GM12872 (cell line): ENCODE data around the gene KCNMA1.

Source experiments
- TF ChIP-seq, protein P1 (sequence below): IDR thresholded peaks from 3 replicates; pipeline ENCODE4 v1.5.1; 2011; ENCODE audit warnings: low read depth, mild to moderate bottlenecking, low read length, moderate library complexity; ENCODE audit not compliant: insufficient read depth

KCNMA1 gene

DNA sequence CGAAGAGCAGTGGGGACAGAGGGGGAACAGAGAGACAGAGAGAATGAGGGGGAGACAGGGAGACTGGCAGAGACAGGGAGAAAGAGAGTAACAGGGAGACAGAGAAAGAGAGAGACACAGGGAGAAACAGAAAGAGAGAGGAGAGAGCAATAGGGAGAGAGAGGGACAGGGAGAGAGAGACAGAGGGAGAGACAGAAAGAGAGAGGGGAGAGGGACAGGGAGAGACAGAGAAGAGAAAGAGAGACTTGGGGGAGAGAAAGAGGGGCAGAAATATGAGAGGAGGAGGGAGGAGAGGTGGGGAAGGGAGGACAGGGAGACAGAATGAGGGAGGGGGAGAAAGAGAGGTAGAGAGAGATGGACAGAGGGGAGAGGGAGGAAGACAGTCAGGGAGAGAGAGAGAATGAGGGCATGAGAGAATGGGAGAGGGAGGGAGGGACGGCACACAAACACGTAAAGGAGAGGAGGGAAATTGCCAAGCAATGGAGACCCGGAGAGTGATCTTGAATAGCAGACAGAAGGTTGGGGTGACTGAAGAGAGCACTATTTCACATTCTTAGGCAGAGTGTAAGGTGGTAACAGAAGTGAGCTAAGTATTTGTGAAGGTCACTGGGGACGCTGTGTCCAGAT is 33.3 kb upstream of the KCNMA1 start:
- TF ChIP-seq, protein P1, sequence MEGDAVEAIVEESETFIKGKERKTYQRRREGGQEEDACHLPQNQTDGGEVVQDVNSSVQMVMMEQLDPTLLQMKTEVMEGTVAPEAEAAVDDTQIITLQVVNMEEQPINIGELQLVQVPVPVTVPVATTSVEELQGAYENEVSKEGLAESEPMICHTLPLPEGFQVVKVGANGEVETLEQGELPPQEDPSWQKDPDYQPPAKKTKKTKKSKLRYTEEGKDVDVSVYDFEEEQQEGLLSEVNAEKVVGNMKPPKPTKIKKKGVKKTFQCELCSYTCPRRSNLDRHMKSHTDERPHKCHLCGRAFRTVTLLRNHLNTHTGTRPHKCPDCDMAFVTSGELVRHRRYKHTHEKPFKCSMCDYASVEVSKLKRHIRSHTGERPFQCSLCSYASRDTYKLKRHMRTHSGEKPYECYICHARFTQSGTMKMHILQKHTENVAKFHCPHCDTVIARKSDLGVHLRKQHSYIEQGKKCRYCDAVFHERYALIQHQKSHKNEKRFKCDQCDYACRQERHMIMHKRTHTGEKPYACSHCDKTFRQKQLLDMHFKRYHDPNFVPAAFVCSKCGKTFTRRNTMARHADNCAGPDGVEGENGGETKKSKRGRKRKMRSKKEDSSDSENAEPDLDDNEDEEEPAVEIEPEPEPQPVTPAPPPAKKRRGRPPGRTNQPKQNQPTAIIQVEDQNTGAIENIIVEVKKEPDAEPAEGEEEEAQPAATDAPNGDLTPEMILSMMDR = no peak

DNA sequence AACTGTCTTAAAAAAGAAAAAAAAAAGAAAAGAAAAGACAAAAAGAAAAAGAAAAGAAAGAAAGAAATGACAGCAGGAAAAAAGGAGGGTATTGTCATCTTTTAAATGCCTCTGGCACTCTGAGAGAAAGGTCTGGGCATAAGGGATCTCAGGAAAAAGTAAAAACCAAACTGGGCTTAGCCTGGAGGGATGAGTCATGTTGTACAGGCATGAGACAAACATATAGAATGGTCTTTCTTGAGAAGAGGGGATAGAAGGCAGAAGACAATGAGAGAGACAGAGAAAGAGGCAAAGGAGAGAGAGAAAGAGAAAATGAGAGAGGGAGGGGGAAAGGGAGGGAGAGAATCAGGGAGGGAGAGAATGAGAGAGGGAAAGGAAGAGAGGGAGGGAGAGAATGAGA is 32.3 kb upstream of the KCNMA1 start:
- TF ChIP-seq, protein P1 = no peak

DNA sequence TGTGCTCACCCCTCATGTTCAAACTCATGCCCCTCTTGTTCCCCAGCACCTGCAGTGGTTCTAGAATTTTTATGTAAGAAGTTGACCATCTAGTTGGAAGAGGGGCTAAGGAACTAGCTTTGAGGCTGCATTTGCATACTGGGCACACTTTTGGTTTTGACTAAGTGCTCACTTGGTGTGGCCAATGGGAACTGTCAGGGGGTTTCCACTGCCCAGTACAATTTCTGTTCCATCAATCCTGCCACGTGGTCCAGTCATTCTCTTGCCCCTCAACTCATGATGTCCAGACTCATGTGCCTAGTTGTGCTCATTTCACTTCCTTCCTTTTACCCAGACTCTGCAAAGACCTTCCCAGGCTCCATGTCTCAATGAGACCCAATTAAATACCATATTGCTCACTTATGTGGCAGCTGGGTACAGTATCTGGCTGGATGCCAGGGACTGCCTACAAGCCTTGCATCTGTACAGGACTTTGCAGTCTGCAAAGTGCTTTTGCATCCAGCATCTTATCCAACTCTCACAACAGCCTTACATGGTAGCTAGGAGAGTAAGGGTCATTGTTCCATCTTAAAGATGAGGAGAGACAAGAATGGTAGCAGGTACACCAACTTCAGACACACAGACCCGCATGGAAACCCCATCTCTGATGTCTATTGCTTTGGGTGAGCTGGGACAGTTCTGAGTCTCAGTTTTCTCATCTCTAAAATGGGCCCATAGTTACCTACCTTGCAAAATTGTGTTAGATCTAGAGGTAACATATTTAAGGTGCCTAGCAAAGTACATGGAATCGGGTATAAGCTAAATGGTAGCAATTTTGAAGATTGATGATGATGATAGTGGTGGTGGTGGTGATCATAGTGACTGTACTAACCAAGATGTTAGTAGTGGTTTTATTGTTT is 30.1 kb upstream of the KCNMA1 start:
- TF ChIP-seq, protein P1 = no peak

DNA sequence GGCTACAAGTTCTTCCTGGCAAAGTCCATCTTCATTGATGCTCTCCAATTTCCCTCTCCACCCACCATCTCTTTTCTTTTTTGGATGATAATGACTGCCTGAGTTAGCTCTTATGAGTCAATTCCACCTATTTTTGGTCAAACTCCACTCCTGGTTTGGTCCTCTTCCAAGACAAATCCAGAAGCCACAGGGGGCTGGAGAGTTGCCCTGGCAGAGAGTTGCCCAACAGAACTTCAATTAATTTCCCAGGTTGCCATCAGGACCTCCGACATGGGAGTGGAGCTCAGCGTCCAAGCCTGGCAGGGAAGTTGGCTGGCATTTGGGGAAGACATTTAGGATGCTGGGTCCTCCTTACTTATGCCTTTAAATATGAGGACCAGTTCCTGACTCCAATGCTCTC is 29.2 kb upstream of the KCNMA1 start:
- TF ChIP-seq, protein P1 = no peak

DNA sequence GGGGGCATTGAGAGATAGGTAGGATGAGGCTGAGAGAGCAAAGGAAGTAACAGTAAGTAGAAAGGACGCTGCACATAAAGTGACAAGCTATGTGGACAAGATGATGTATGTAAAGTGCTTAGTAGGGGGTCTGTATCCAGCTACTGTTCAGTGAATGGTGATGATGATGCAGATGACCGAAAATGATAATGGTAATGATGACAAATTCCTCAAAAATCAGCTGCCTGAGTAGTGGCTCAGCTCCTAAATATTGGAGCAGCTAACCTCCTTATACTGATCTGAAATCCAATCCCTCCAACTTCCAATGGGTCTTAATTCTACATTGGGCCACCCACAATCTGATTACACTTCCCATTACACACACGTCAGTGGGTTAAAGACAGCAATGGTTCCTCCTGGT is 27.1 kb upstream of the KCNMA1 start:
- TF ChIP-seq, protein P1 = no peak

DNA sequence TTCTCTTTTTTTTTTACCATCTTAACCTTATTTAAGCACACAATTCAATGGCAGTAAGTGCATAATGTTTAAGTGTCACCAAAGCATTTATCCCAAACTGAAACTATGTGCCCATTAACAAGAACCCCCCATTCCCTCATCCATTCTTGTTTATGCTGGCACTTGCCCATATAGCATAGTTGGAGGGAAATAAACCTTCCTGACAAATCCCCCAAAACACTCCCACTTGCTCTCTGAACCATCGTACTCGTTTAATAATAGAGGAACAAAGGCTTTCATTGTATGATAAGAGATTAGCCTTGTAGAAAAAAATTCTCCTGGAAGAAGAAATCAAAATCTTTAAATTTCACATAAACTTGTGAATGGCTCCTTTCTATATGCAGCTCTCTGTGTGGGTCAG is 26.4 kb upstream of the KCNMA1 start:
- TF ChIP-seq, protein P1 = no peak

DNA sequence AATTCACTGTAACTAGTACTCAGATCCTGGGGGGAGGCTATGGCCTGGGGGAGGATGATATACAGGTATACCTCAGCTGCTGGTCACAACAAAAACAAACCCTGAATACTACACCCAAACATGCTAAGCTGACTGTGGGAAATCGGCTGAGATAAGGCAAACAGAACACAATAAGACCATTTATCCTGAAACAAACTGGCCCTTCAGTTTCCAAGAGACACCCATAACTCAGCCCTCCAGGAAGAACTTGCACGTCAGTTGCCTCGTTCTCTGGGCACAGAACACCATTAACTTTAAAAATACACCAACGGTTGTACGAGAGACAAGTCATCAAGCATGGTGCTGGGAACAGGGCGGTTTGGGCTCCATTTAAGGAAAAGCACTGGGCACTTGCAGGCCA is 24.1 kb upstream of the KCNMA1 start:
- TF ChIP-seq, protein P1 = no peak
